ENCODE data around the gene KLHL17. TPM values are rescaled to one million over a fixed set of nuclear protein-coding genes. Genes with fewer than 3 reads are reported as not detected.

KLHL17 gene
- total RNA-seq, 1 donor from 2014 or later, result 5.8 TPM

- no peak for ATAC-seq
These were observed 7.8 kb upstream of the KLHL17 start for GRCh38 chr1:952603-953002.

- ATAC-seq, result no peak
These were observed 6.7 kb upstream of the KLHL17 start for GRCh38 chr1:953524-954320.

- ATAC-seq, result no peak
These were observed 5.5 kb upstream of the KLHL17 start for GRCh38 chr1:954927-955326.

GRCh38 chr1:955474-955873 lies 4.9 kb upstream of the KLHL17 start:
- ATAC-seq, result no peak

GRCh38 chr1:956636-957035 lies 3.7 kb upstream of the KLHL17 start:
- no peak for ATAC-seq

DNA sequence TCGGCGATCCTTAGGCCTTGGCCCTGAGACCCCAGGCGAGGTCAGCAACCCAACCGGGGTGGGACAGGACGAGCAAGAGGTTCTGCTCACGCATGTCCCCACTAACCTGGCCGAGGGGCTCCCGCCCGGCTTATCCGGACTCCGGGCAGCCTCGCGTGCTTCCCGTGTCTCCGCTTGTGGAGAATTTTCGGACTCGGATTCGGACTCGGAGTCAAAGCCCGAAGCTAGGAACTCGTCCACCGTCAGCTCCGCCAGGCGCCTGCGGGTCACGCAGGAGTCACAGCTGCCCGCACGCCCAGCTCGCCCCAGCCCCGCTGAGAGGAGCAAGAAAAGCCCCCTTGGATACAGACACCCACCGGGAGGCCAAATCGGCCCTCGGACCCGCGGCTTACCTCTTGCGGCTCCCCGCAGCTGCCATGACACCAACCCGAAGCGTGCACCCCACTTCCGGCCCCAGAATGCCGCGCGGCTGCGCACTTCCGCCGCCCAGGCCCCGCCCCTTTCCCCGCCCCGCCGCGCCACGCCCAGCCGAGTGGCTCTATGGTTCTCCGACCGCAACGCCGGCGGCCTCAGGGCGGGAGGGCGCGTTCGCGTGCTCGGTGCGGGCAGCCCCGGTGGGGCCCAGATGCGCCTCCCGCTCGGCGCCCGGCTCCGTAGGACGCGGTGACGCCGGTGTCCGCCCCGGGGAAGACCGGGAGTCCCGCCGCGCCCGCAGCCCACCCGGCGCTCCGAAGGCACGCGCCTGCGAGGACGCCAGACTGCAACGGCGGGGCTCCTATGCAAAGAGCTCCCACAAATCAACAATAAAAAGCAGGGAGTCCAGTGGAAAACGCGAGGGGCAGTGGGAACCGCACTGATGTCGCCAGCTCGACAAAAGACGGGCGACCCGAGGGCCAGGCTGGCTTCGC lies 1.3 kb upstream of the KLHL17 start, which contains the start of gene NOC2L:
Gene NOC2L, minus strand, starts transcription at position 434 of the 908 bp plus-strand sequence. Its CDS starts 16 bp downstream, at position 418.
- ATAC-seq, result peak; percentile 88

DNA sequence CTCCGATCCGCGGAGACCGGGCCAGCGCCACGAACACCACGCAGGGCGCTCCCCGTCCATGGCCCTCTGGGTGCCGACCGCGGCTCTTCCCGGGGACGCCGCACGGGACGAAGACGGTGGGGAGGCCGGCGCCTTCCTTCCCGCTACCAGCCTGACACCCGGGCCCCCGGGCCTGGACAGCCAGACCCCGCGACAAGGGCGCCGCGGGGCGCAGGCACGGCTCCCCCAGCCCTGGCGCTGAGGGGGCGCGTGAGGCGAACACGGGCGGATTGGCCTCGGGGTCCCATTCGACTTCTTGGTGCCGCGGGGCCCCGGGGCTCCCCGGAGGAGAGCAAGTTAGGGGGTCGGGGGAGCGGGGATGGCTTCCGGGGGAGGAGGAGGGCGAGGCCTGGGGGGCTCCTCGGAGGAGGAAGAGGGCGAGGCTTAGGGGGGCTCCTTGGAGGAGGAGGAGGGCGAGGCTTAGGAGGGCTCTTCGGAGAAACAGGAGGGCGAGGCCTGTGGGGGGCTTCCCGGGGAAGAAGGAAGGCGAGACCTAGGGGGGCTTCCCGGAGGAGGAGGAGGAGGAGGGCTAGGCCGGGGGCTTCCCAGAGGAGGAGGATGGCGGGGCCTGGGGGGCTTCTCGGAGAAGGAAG lies 537 bp upstream of the KLHL17 start:
- no peak for ATAC-seq

- ATAC-seq, result no peak
These were observed 817 bp downstream of the KLHL17 start for GRCh38 chr1:961132-961669.

DNA sequence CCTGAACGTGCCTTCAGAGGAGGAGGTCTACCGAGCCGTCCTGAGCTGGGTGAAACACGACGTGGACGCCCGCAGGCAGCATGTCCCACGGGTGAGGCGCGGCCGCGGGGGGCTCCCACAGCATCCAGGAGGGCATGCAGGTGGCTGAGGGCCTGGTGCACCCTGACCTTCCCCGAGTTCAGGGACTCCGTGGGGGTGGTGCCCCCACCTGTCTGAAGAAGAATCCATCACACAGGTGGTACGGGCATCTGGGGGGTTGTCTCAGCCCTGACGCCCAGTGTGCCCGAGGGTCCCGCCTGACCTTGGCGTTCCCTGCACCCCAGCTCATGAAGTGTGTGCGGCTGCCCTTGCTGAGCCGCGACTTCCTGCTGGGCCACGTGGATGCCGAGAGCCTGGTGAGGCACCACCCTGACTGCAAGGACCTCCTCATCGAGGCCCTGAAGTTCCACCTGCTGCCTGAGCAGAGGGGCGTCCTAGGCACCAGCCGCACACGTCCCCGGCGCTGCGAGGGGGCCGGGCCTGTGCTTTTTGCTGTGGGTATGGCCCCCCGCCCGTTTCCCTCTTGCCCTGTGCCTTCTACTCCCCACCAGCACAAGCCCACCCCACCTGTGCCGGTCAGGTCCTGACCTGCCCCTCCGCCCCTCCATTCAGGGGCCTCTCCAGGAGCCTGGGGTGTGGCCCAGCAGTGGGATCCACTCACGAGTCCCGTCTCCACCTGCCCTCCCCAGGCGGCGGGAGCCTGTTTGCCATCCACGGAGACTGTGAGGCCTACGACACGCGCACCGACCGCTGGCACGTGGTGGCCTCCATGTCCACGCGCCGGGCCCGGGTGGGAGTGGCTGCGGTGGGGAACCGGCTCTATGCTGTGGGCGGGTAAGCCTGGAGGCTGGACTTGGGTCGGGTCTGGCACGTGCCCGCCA lies 2.3 kb downstream of the KLHL17 start:
- ATAC-seq, result no peak

DNA sequence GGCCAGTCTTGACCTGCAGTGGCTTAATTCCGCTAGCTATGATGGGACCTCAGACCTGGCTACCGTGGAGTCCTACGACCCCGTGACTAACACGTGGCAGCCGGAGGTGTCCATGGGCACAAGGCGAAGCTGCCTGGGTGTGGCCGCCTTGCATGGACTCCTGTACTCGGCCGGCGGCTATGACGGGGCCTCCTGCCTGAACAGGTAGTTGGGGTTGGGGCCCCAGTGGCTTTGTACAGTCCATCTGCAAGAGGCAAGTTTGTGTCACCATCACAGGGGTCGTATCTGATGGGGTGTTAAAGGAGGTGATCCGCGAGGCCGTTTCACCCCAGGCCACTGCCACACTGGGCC lies 2.9 kb downstream of the KLHL17 start:
- no peak for ATAC-seq

DNA sequence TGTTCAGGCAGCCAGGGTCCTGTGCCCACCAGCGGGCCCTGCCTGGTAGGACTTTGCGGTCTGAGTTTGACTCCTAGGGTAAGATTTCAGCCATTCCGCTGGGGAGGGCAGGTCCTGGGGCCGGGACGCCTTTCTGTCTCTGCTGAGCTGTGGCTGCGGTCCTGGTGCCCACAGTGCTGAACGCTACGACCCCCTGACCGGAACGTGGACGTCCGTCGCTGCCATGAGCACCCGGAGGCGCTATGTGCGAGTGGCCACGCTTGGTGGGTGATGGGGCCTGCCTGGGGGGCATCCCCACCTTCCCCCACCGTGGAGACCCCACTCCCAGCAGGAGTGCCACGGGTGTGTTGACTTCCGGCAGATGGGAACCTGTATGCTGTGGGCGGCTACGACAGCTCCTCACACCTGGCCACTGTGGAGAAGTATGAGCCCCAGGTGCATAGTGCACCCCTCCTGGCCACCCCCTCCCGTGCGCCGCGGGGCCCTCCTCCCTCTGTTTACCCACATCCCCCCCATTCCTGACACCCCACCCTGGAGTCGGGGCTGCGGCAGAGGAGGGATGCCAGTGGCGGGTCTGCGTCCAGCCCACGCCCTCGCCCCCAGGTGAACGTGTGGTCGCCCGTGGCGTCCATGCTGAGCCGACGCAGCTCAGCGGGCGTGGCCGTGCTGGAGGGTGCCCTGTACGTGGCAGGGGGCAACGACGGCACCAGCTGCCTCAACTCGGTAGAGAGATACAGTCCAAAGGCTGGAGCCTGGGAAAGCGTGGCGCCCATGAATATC lies 3.6 kb downstream of the KLHL17 start:
- ATAC-seq, result no peak

DNA sequence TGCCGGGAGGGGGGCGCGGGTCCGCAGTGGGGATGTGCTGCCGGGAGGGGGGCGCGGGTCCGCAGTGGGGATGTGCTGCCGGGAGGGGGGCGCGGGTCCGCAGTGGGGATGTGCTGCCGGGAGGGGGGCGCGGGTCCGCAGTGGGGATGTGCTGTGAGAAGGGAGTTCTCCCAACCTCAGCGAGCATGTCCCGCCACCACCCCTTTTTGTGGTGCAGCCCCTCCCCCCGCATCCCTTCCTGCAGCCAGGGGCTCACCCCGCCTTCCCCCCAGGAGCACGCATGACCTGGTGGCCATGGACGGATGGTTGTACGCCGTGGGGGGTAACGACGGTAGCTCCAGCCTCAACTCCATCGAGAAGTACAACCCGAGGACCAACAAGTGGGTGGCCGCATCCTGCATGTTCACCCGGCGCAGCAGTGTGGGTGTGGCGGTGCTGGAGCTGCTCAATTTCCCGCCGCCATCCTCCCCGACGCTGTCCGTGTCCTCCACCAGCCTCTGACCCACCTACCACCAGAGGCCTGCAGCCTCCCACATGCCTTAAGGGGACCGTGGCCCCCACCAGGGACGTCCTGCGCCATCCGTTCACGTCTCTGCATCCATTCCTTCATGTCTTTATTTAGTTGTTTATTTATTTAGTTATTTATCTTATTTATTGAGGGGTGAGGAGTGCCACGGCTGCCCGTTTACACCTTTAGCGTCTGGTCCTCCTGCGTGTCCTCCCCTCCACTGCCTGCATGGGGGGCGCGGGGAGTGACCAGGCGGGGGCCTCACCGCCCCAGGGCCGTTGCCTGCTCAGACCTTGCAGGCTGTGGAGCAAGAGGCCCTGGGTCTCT lies 4.5 kb downstream of the KLHL17 start:
- ATAC-seq, result no peak

GRCh38 chr1:965526-966134 lies 5.2 kb downstream of the KLHL17 start:
- no peak for ATAC-seq

GRCh38 chr1:966135-966703 lies 5.8 kb downstream of the KLHL17 start, which contains the start of gene PLEKHN1:
Gene PLEKHN1, plus strand, starts transcription at chr1:966482. Its CDS starts 50 bp downstream, at chr1:966532.
- ATAC-seq, result peak; percentile 71

GRCh38 chr1:966704-967300 lies 6.4 kb downstream of the KLHL17 start:
- ATAC-seq, result peak; percentile 75

DNA sequence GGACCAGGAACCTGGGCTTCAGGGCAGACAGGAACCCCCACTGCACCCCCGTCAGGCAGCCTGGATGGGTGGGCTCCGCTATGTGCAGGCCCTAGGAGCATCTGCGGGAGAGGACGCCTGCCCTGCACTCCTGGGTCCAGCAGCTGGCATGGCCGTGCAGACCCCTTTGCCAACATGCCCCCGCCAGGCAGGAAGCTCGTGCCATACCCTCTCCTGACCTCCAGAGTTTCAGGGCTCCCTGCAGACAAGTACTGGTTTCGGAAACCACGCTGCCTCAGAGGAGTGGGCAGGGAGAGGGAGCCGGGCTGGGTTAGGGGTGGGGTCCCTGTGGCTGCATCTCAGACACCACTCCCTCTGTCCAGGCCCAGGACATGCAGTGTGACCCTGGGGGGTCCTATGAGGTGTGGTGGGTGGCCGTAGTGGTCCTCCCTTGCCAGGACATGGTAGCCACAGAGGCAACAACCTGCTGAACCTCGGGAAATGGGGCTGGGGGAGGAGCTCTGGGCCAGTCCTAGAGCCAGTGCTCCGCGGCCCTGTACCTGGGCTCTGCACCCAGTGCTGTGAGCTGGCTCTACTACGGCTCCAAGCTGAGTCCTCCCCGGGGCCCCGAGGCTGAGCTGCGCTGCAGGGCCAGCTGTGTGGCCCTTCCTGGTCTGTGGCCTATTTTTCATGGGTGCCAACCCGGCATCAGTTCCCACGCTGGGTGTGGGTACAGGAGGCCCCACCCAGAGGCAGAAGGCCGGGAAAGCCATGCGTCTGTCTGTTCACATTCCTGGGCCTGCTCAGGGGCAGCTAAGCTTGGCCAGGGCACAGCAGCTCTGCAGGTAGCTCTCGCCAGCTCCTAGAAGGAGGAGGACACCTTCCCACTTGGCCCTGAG lies 7.3 kb downstream of the KLHL17 start:
- peak; percentile 52 for ATAC-seq

DNA sequence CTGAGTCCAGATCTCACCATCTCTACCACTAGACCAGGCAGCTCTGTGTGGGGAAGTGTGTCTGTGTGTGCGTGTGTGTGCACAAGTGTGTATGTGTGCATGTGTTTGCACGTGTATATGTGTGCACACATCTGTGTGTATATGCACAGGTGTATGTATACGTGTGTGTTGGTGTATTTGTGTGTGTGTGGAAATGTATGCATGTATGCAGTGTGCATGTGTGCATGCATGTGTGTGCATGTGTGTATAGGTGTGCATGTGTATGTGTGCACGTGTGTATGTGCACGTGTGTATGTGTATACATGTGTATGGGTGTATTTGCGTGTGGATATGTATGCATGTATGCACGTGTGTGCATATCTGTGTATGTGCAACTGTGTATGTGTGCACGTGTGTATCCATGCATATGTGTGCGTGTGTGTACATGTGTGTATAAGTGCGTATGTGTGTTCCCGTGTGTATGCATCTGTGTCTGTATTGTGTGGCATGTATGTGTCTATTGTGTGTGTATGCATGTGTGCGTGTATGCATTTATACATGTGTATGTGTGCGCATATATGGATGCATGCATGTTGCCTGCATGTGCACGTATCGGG lies 9.0 kb downstream of the KLHL17 start:
- no peak for ATAC-seq
